Colonic mucosa (tissue), 4 donors: ENCODE data around the gene LRP1B. TPM values are rescaled to one million over a fixed set of nuclear protein-coding genes. Genes with fewer than 3 reads are reported as not detected.

Experiments used
- DNase-seq: peaks from one replicate; pipeline ENCODE4 v3.0.0-alpha.2; 2020
- H3K27ac ChIP-seq: fragments of 200-600 bp; one replicate; pipeline ENCODE4 v1.8.0; 2021
- H3K27me3 ChIP-seq: fragments of 200-600 bp; one replicate; pipeline ENCODE4 v1.8.0; 2021
- H3K36me3 ChIP-seq: fragments of 200-600 bp; one replicate; pipeline ENCODE4 v1.8.0; 2021
- H3K4me1 ChIP-seq: fragments of 200-600 bp; one replicate; pipeline ENCODE4 v1.8.0; 2021; ENCODE audit warnings: mild to moderate bottlenecking
- H3K4me3 ChIP-seq: fragments of 200-600 bp; one replicate; pipeline ENCODE4 v1.8.0; 2021
- H3K9ac ChIP-seq, 2 donors: one replicate each; pipeline ENCODE4 v1.7.0; 2013; ENCODE audit warnings: control low read depth in 2 of 2, low read depth in 2 of 2, low read length in 2 of 2
- H3K9me3 ChIP-seq: fragments of 200-600 bp; one replicate; pipeline ENCODE4 v1.8.0; 2021
- intact Hi-C: fragments of 100-400 bp; cut with DNase I; formaldehyde crosslinking; loops from one replicate; pipeline ENCODE4 v1.14.1; 2022
- total RNA-seq, 2 donors: library from RNA; stranded (reverse); fragmentation: NEBNext Ultra II Directional in 1 of 2; extraction: Animal tissue kit (Norgen Biotek cat#: 25700) in 1 of 2; gene quantifications; one replicate each; pipeline ENCODE4 v1.2.1, GENCODE V29; 2021
- TF ChIP-seq, protein P1 (sequence below): fragments of 200-600 bp; IDR thresholded peaks from one replicate; pipeline ENCODE4 v1.8.0; 2022; ENCODE audit warnings: antibody characterized with exemption, mild to moderate bottlenecking
- donor health status: healthy.
- donor health status: DM: no; HTN: no; CAD: no.
- donor health status: DM: no; HTN: no; CAD: no.

Gene LRP1B
- total RNA-seq, 2 donors from 2014 or later, result 0.10 to 0.19 TPM

DNA sequence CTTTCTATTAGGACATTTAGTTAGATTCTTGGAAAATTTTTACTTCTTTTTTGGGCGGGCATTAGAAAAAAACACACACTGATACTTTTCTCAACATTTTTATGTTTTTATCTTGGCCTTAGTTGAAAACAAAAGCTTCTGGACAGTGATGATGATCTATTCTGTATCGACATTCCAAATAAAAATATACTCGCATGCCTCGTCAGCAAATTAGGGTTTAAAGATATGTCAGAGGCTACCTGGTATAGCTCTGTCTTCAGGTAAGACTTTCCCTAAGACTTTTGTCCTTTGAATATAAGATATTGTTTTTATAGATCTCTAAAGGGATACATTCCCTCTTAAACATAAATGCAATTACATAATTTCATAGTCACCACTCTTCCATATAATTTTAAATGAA, 816.8 kb downstream of the LRP1B start:
- DNase-seq, result no peak
- H3K27ac ChIP-seq, result no peak overlapping the region
- H3K4me3 ChIP-seq, result no peak overlapping the region
- no peak overlapping the region for H3K9ac ChIP-seq
- TF ChIP-seq, protein P1, sequence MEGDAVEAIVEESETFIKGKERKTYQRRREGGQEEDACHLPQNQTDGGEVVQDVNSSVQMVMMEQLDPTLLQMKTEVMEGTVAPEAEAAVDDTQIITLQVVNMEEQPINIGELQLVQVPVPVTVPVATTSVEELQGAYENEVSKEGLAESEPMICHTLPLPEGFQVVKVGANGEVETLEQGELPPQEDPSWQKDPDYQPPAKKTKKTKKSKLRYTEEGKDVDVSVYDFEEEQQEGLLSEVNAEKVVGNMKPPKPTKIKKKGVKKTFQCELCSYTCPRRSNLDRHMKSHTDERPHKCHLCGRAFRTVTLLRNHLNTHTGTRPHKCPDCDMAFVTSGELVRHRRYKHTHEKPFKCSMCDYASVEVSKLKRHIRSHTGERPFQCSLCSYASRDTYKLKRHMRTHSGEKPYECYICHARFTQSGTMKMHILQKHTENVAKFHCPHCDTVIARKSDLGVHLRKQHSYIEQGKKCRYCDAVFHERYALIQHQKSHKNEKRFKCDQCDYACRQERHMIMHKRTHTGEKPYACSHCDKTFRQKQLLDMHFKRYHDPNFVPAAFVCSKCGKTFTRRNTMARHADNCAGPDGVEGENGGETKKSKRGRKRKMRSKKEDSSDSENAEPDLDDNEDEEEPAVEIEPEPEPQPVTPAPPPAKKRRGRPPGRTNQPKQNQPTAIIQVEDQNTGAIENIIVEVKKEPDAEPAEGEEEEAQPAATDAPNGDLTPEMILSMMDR, result no peak
- no peaks in the 10 kb centered on the region for H3K27me3 ChIP-seq
- H3K36me3 ChIP-seq, result no peaks in the 10 kb centered on the region
- no peaks in the 10 kb centered on the region for H3K9me3 ChIP-seq
- no peaks in the 10 kb centered on the region for H3K4me1 ChIP-seq
- intact Hi-C loops, result no loop called here

DNA sequence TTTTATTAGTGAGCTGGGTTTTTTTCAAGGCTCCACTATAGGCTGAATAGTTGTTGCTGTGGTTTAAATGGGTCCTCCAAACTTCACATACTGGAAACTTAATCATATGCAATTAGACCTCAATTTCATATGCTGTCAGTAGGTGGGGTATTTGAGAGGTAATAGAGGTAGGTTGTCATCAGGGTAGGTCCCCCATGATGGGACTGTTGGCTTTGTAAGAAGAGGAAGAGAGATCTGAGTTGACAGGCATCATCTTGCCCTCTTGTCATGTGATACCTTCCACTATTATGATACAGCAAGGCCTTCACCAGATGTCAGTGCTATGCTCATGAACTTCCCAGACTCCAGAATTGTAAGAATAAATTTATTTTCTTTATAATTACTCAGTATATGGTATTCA, 819.4 kb downstream of the LRP1B start:
- no peak for DNase-seq
- Histone ChIP-seq H3K4me1 (no peaks in the 10 kb centered on the region), H3K27ac (no peak overlapping the region), H3K27me3 (no peaks in the 10 kb centered on the region), H3K4me3 (no peak overlapping the region), H3K9me3 (no peaks in the 10 kb centered on the region), H3K36me3 (no peaks in the 10 kb centered on the region), H3K9ac (no peak overlapping the region)
- TF ChIP-seq, protein P1, result no peak
- intact Hi-C loops, result no loop called here

DNA sequence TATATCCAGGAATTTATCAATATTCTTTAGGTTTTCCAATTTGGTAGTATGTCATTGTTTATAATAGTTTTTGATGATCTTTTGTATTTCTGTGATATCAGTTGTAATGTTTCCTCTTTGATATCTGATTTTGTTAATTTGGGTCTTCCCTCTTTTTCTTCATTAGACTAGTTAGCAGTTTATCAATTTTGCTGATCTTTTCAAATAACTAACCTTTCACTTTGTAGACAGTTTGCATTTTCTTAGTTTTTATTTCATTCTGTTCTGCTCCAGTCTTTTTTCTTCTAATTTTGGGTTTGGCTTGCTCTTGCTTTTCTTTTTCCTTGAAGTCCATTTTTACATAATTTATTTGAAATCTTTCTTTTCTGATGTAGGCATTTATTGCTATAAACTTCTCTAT, 824.4 kb downstream of the LRP1B start:
- intact Hi-C loops, result no loop called here
- TF ChIP-seq, protein P1, result no peak

DNA sequence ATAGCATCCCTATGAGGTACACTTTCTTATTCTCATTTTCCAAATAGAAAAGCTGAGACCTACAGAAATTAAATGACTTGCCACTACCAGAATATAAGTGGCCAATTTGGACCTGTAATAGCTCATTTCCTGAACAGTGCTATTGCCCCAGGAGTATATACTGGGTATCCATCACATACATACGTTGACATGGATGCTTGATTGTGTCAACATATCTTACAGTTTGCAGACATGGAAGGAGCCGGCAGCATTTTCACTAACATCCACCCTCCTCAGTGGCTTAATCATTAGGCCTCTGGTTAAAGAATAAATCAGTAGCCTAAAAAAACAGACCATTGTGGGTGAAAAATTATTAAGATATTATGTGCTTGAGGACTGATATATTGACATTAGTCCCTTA, 829.3 kb downstream of the LRP1B start:
- Histone ChIP-seq H3K9ac (no peak overlapping the region), H3K4me3 (no peak overlapping the region), H3K36me3 (no peaks in the 10 kb centered on the region), H3K27ac (no peak overlapping the region), H3K4me1 (no peaks in the 10 kb centered on the region), H3K27me3 (no peaks in the 10 kb centered on the region), H3K9me3 (no peaks in the 10 kb centered on the region)
- intact Hi-C loops, result no loop called here
- TF ChIP-seq, protein P1, result no peak
- DNase-seq, result no peak

More for the DNA sequence above, 824.4 kb downstream of the LRP1B start:
- no peak overlapping the region for H3K9ac ChIP-seq
- no peaks in the 10 kb centered on the region for H3K4me1 ChIP-seq
- H3K9me3 ChIP-seq, result no peaks in the 10 kb centered on the region
- H3K27ac ChIP-seq, result no peak overlapping the region
- H3K4me3 ChIP-seq, result no peak overlapping the region
- H3K36me3 ChIP-seq, result no peaks in the 10 kb centered on the region
- DNase-seq, result no peak
- H3K27me3 ChIP-seq, result no peaks in the 10 kb centered on the region

DNA sequence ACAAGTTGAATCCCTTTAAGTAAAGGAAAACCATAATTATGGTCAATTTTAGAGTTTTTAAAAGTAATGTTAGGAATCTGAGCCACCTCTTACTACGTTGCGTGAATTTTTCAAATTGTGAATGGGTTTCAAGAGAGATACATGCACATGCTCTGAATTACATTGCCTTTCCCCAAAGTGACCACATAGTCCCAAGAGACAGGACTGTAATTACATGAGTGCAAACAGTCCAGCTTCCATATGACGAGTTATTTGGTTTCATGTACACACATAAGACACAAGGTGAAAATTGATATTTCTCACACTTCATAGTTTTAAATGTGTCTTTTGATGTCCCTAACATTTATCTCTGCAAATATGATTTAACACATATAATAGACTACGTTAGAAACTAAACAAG, 850.8 kb downstream of the LRP1B start:
- H3K9ac ChIP-seq, result no peak overlapping the region
- H3K36me3 ChIP-seq, result no peaks in the 10 kb centered on the region
- TF ChIP-seq, protein P1, result no peak
- H3K4me3 ChIP-seq, result no peak overlapping the region
- H3K27ac ChIP-seq, result no peak overlapping the region
- no peaks in the 10 kb centered on the region for H3K9me3 ChIP-seq
- H3K4me1 ChIP-seq, result no peaks in the 10 kb centered on the region
- intact Hi-C loops, result no loop called here
- no peak for DNase-seq
- no peaks in the 10 kb centered on the region for H3K27me3 ChIP-seq

DNA sequence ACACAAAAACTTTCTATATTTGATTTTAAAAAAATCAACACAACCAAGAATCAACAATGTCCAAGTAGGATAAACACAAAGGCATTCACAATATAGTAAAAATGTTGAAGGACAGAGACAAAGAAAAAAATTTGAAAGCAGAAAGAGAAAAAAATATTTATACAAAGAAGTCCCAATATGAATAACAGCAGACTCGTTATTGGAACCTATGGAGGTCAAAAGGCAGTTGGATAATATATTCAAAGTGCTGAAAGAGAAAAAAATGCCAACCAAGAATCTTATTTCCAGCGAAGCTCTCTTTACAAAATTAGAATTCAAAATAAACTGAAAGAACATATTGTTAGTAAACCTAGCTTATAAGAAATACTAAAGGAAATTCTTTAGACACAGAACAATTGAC, 859.5 kb downstream of the LRP1B start:
- Histone ChIP-seq H3K36me3 (no peaks in the 10 kb centered on the region), H3K9me3 (no peaks in the 10 kb centered on the region), H3K27me3 (no peaks in the 10 kb centered on the region), H3K4me1 (no peaks in the 10 kb centered on the region), H3K4me3 (no peak overlapping the region), H3K27ac (no peak overlapping the region), H3K9ac (no peak overlapping the region)
- TF ChIP-seq, protein P1, result no peak
- intact Hi-C loops, result no loop called here
- DNase-seq, result no peak
